Skeletal muscle tissue (tissue), 4 donors: ENCODE measurements around the gene RAB17. TPM values are rescaled to one million over a fixed set of nuclear protein-coding genes. Genes with fewer than 3 reads are reported as not detected.

Source experiments
- H3K27ac ChIP-seq: one replicate; pipeline ENCODE4 v1.7.0; 2013; ENCODE audit warnings: mild to moderate bottlenecking, low read depth, low read length, inconsistent platforms
- H3K27me3 ChIP-seq, 3 donors: one replicate each; pipeline ENCODE4 v1.7.0; 2013; ENCODE audit warnings: low read length in 3 of 3; ENCODE audit not compliant: control insufficient read depth in 3 of 3, insufficient read depth in 3 of 3
- H3K36me3 ChIP-seq, 3 donors: one replicate each; pipeline ENCODE4 v1.7.0; 2013; ENCODE audit warnings: low read length in 3 of 3; ENCODE audit not compliant: control insufficient read depth in 3 of 3, insufficient read depth in 3 of 3
- H3K4me1 ChIP-seq, 3 donors: one replicate each; pipeline ENCODE4 v1.7.0; 2013; ENCODE audit warnings: low read length in 3 of 3, mild to moderate bottlenecking in 3 of 3; ENCODE audit not compliant: control insufficient read depth in 3 of 3, insufficient read depth in 3 of 3
- H3K4me3 ChIP-seq, 3 donors: one replicate each; pipeline ENCODE4 v1.7.0; 2013; ENCODE audit warnings: low read length in 3 of 3
- H3K9ac ChIP-seq, 3 donors: one replicate each; pipeline ENCODE4 v1.7.0; 2013; ENCODE audit warnings: low read length in 3 of 3, mild to moderate bottlenecking in 3 of 3, moderate library complexity in 2 of 3, low read depth in 1 of 3
- H3K9me3 ChIP-seq, 3 donors: one replicate each; pipeline ENCODE4 v1.7.0; 2013; ENCODE audit warnings: low read length in 3 of 3; ENCODE audit not compliant: control insufficient read depth in 3 of 3
- total RNA-seq: library from RNA; depleted of rRNA; stranded (reverse); fragments of >200 nt; gene quantifications from one replicate; pipeline ENCODE4 v1.2.3, GENCODE V29; 2014
- donor health status: Osteomylitis.

RAB17 gene
- total RNA-seq, 1 donor from 2014 or later, result 1.0 TPM

GRCh38 chr2:237572021-237572741, 18.4 kb downstream of the RAB17 start:
- Histone ChIP-seq H3K27me3 (peaks cover 0 to 7% (median 6%) of the 10 kb centered on the region in 3 donors), H3K9me3 (no peaks in the 10 kb centered on the region), H3K36me3 (no peaks in the 10 kb centered on the region), H3K27ac (no peak overlapping the region), H3K4me1 (peaks cover 11 to 18% (median 13%) of the 10 kb centered on the region in 3 donors), H3K4me3 (peak overlapping the region; percentile 27 to 69 (median 57)), H3K9ac (peak overlapping the region; percentile 23 to 67 (median 58))

- peaks cover 0 to 7% (median 6%) of the 10 kb centered on the region in 3 donors for H3K27me3 ChIP-seq
- H3K9ac ChIP-seq, result peak overlapping the region in 1 of 3 donors; percentile 33
- no peak overlapping the region for H3K27ac ChIP-seq
- H3K4me3 ChIP-seq, result no peak overlapping the region
- H3K9me3 ChIP-seq, result no peaks in the 10 kb centered on the region
- H3K36me3 ChIP-seq, result no peaks in the 10 kb centered on the region
- H3K4me1 ChIP-seq, result peaks cover 11 to 18% (median 13%) of the 10 kb centered on the region in 3 donors
Observed at GRCh38 chr2:237571551-237571950, 19.0 kb downstream of the RAB17 start.

GRCh38 chr2:237570776-237571335, 19.7 kb downstream of the RAB17 start:
- Histone ChIP-seq H3K4me1 (peaks cover 11 to 18% (median 13%) of the 10 kb centered on the region in 3 donors), H3K4me3 (no peak overlapping the region), H3K27ac (no peak overlapping the region), H3K9me3 (no peaks in the 10 kb centered on the region), H3K27me3 (peaks cover 0 to 7% (median 6%) of the 10 kb centered on the region in 3 donors), H3K36me3 (no peaks in the 10 kb centered on the region), H3K9ac (no peak overlapping the region)

- H3K4me1 ChIP-seq, result peaks cover 11 to 16% (median 13%) of the 10 kb centered on the region in 3 donors
- no peak overlapping the region for H3K9ac ChIP-seq
- H3K9me3 ChIP-seq, result no peaks in the 10 kb centered on the region
Observed at GRCh38 chr2:237569896-237570295, 20.6 kb downstream of the RAB17 start.

GRCh38 chr2:237569041-237569440, 21.5 kb downstream of the RAB17 start:
- H3K4me1 ChIP-seq, result peaks cover 11 to 14% (median 13%) of the 10 kb centered on the region in 3 donors
- no peak overlapping the region for H3K27ac ChIP-seq
- no peak overlapping the region for H3K9ac ChIP-seq
- no peak overlapping the region for H3K4me3 ChIP-seq
- H3K27me3 ChIP-seq, result peaks cover 10 to 18% (median 17%) of the 10 kb centered on the region in 3 donors
- H3K9me3 ChIP-seq, result no peaks in the 10 kb centered on the region
- H3K36me3 ChIP-seq, result no peaks in the 10 kb centered on the region

More at GRCh38 chr2:237569896-237570295, 20.6 kb downstream of the RAB17 start:
- Histone ChIP-seq H3K27ac (no peak overlapping the region), H3K36me3 (no peaks in the 10 kb centered on the region), H3K27me3 (peaks cover 1 to 9% (median 9%) of the 10 kb centered on the region in 3 donors), H3K4me3 (no peak overlapping the region)

GRCh38 chr2:237568121-237568660, 22.3 kb downstream of the RAB17 start:
- Histone ChIP-seq H3K27ac (no peak overlapping the region), H3K4me3 (no peak overlapping the region), H3K9me3 (no peaks in the 10 kb centered on the region), H3K9ac (no peak overlapping the region), H3K4me1 (peaks cover 11 to 14% (median 13%) of the 10 kb centered on the region in 3 donors), H3K36me3 (no peaks in the 10 kb centered on the region), H3K27me3 (peaks cover 13 to 25% (median 24%) of the 10 kb centered on the region in 3 donors)

GRCh38 chr2:237567276-237568029, 23.1 kb downstream of the RAB17 start:
- no peaks in the 10 kb centered on the region for H3K9me3 ChIP-seq
- H3K4me3 ChIP-seq, result no peak overlapping the region
- no peak overlapping the region for H3K9ac ChIP-seq
- H3K27ac ChIP-seq, result no peak overlapping the region
- H3K27me3 ChIP-seq, result peaks cover 13 to 27% (median 26%) of the 10 kb centered on the region in 3 donors
- no peaks in the 10 kb centered on the region for H3K36me3 ChIP-seq
- peaks cover 8 to 11% (median 9%) of the 10 kb centered on the region in 3 donors for H3K4me1 ChIP-seq

- no peaks in the 10 kb centered on the region for H3K9me3 ChIP-seq
- H3K36me3 ChIP-seq, result no peaks in the 10 kb centered on the region
- H3K9ac ChIP-seq, result no peak within 1 kb of the TSS
- peaks cover 13 to 27% (median 26%) of the 10 kb centered on the region in 3 donors for H3K27me3 ChIP-seq
- H3K27ac ChIP-seq, result no peak within 1 kb of the TSS
- peaks cover under 1 to 2% (median 1%) of the 10 kb centered on the region in 3 donors for H3K4me1 ChIP-seq
- no peak within 1 kb of the TSS for H3K4me3 ChIP-seq
Observed at GRCh38 chr2:237566401-237567235, 23.9 kb downstream of the RAB17 start, which contains the start of gene PRLH. Gene PRLH (plus strand): TSS chr2:237566574. CDS start chr2:237566574, 0 bp downstream.

GRCh38 chr2:237565974-237566373, 24.6 kb downstream of the RAB17 start:
- no peaks in the 10 kb centered on the region for H3K9me3 ChIP-seq
- no peaks in the 10 kb centered on the region for H3K4me1 ChIP-seq
- no peak overlapping the region for H3K4me3 ChIP-seq
- no peak overlapping the region for H3K9ac ChIP-seq
- H3K27ac ChIP-seq, result no peak overlapping the region
- H3K36me3 ChIP-seq, result no peaks in the 10 kb centered on the region
- peaks cover 13 to 27% (median 26%) of the 10 kb centered on the region in 3 donors for H3K27me3 ChIP-seq
